ENCODE measurements around the gene RALBP1.
A peak's percentile ranks its signal among the peaks of the same experiment; 100 is the strongest.

Gene RALBP1

GRCh38 chr18:9433671-9434121 lies 41.6 kb upstream of the RALBP1 start:
- TF ChIP-seq, protein P1, sequence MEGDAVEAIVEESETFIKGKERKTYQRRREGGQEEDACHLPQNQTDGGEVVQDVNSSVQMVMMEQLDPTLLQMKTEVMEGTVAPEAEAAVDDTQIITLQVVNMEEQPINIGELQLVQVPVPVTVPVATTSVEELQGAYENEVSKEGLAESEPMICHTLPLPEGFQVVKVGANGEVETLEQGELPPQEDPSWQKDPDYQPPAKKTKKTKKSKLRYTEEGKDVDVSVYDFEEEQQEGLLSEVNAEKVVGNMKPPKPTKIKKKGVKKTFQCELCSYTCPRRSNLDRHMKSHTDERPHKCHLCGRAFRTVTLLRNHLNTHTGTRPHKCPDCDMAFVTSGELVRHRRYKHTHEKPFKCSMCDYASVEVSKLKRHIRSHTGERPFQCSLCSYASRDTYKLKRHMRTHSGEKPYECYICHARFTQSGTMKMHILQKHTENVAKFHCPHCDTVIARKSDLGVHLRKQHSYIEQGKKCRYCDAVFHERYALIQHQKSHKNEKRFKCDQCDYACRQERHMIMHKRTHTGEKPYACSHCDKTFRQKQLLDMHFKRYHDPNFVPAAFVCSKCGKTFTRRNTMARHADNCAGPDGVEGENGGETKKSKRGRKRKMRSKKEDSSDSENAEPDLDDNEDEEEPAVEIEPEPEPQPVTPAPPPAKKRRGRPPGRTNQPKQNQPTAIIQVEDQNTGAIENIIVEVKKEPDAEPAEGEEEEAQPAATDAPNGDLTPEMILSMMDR (IDR thresholded peaks at IDR 0.05; ENCODE audit: extremely low read depth, insufficient read depth, missing control alignments), result no peak
- peak; percentile 53 for DNase-seq (ENCODE audit: low spot score)
- in situ Hi-C loops (cut with MboI; ENCODE audit: low pct_unique_long_range_greater_than_20kb, low sequenced_read_pairs, unreplicated experiment), result no loop called here

DNA sequence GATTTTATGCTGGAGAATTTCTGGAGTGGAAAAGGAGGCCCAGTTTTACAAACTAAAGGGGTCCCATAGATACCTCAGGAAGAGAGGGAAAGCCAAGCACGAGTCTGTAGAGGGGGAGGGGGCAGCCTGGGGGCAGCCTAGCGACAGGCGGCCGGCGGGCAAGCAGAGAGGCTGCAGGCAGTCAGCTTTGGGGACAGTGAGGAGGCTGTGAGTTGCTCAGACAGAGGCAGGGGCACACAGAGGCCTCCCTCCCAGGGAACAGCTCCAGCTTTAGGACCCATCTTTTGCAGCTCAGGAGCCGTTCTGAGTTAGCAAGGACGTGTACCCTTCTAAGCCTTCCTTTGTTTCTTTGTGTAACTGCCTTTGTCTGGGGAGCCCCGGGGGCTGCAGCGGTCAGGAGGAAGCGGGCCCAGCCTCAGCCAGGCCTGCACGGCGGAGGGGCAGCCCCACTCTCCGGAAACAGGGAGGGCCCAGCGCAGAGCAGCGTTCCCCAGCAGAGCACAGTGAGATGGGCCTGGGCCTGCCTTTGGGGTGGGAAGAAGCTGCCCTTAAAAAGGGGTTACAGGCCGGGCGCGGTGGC lies 41.1 kb upstream of the RALBP1 start:
- in situ Hi-C loops (cut with MboI; ENCODE audit: low pct_unique_long_range_greater_than_20kb, low sequenced_read_pairs, unreplicated experiment), result no loop called here
- TF ChIP-seq, protein P1 (IDR thresholded peaks at IDR 0.05; ENCODE audit: extremely low read depth, insufficient read depth, missing control alignments), result no peak
- peak; percentile 61 for DNase-seq (ENCODE audit: low spot score)

DNA sequence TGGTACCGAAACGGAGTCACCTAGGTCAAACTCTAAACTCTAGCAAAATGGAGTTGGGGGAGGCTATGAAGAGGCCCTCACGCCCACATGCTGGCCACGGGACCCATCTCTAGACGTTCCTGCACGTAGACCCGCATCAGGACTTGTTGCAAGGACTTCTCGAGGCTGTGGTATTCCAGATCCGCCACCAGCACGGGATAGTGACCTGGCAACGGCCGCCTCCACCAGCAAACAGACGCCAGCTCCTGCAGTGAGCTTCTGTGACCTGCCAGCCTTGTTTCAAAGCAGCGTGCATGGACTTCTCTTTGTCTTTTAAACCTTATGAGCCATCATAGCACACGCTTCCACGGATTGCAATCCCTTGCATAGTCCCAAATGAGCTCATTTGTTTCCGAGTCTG lies 40.3 kb upstream of the RALBP1 start:
- in situ Hi-C loops (cut with MboI; ENCODE audit: low pct_unique_long_range_greater_than_20kb, low sequenced_read_pairs, unreplicated experiment), result no loop called here
- DNase-seq (ENCODE audit: low spot score), result no peak
- TF ChIP-seq, protein P1 (IDR thresholded peaks at IDR 0.05; ENCODE audit: extremely low read depth, insufficient read depth, missing control alignments), result no peak

GRCh38 chr18:9436206-9436929 lies 38.9 kb upstream of the RALBP1 start:
- DNase-seq (ENCODE audit: low spot score), result peak; percentile 25
- in situ Hi-C loops (cut with MboI; ENCODE audit: low pct_unique_long_range_greater_than_20kb, low sequenced_read_pairs, unreplicated experiment), result no loop called here
- TF ChIP-seq, protein P1 (IDR thresholded peaks at IDR 0.05; ENCODE audit: extremely low read depth, insufficient read depth, missing control alignments), result no peak

DNA sequence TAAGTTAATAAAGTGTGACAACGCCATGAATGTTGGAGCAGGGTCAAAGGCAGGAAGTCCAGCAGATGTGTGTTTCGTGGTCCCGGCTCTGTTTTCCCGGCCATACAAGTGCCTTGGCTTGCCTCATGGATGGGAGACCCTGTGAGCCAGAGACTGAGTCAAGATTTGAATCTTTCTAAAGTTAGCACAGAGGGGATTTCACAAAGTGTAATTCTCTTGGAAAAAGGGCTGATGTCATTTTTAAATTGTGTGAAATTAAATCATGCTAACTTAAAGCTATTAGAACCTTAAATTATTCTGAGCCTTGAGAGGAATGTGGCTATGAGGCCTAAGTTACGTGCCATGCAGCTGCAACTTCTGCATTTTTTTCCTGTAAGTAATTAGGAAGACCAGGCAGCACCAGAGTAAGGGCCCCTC lies 38.3 kb upstream of the RALBP1 start:
- in situ Hi-C loops (cut with MboI; ENCODE audit: low pct_unique_long_range_greater_than_20kb, low sequenced_read_pairs, unreplicated experiment), result no loop called here
- DNase-seq (ENCODE audit: low spot score), result no peak
- TF ChIP-seq, protein P1 (IDR thresholded peaks at IDR 0.05; ENCODE audit: extremely low read depth, insufficient read depth, missing control alignments), result no peak

DNA sequence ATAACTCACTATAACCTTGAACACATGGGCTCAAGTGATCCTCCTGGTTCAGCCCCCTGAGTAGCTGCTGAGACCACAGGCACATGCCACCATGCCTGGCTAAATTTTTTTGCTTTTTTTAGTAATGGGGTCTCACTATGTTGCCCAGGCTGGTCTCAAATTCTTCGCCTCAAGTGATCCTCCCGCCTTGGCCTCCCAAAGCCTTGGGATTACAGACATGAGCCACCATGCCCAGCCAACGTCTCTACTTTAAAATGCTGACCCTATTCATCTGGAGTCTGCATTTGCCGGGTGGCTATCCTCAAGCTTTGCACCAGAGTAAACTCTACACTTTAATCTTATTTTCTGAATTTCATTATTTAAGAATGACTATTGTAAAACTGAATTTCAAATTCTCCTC lies 37.6 kb upstream of the RALBP1 start:
- no peak for DNase-seq (ENCODE audit: low spot score)
- in situ Hi-C loops (cut with MboI; ENCODE audit: low pct_unique_long_range_greater_than_20kb, low sequenced_read_pairs, unreplicated experiment), result no loop called here
- TF ChIP-seq, protein P1 (IDR thresholded peaks at IDR 0.05; ENCODE audit: extremely low read depth, insufficient read depth, missing control alignments), result no peak
